ENCODE results near the gene UMPS.
"Not testable (repeated sequence)": the region's sequence is repeated elsewhere in the genome, so short reads cannot be mapped to it uniquely, and the experiment has no call there.

The UMPS gene

DNA sequence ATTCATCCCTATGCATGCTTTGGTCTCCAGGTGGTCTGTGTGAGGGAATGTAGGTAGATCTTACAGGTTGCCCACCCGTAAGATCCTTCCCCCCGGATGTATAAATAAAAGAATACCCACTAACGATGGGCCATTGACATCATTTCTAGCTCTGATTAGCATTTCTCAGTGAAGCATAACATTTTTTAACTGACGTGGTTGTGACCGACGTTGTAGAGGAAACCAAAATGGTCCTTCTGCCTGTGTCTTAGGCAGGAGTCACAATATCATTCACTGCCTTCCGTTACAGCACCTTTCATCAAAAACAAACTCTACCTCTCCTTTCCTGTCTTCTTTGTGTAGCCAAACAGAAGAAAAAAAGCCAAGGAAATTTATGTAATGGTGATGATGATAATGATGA lies 27.3 kb upstream of the UMPS start:
- TF ChIP-seq, protein P1, sequence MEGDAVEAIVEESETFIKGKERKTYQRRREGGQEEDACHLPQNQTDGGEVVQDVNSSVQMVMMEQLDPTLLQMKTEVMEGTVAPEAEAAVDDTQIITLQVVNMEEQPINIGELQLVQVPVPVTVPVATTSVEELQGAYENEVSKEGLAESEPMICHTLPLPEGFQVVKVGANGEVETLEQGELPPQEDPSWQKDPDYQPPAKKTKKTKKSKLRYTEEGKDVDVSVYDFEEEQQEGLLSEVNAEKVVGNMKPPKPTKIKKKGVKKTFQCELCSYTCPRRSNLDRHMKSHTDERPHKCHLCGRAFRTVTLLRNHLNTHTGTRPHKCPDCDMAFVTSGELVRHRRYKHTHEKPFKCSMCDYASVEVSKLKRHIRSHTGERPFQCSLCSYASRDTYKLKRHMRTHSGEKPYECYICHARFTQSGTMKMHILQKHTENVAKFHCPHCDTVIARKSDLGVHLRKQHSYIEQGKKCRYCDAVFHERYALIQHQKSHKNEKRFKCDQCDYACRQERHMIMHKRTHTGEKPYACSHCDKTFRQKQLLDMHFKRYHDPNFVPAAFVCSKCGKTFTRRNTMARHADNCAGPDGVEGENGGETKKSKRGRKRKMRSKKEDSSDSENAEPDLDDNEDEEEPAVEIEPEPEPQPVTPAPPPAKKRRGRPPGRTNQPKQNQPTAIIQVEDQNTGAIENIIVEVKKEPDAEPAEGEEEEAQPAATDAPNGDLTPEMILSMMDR (IDR thresholded peaks at IDR 0.05; ENCODE audit: low read depth, low read length, missing control alignments) = no peak
- DNase-seq (ENCODE audit: extremely low read depth, low read depth) = no peak
- no peak overlapping the region for H3K4me3 ChIP-seq (replicated peaks; ENCODE audit: low read depth, low read length)

DNA sequence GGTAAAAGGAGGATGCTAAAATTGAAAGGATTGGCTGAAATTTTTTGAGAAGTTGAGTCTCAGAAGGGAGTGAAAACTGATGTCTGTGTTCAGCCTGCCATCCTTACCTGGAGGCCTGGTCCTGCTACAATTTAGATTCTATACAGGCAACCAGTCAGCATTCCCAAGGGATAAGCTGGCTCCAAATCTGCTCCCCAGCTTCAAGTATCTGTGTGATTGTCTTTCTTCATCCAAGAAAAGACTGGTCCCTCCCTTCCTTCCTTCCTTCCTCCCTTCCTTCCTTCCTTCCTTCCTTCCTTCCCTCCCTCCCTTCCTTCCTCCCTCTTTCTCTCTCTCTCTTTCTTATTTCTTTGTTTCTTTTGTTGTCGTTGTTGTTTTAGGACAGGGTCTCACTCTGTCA lies 24.7 kb upstream of the UMPS start:
- H3K4me3 ChIP-seq (replicated peaks; ENCODE audit: low read depth, low read length) = no peak overlapping the region
- TF ChIP-seq, protein P1 (IDR thresholded peaks at IDR 0.05; ENCODE audit: low read depth, low read length, missing control alignments) = no peak
- no peak for DNase-seq (ENCODE audit: extremely low read depth, low read depth)

DNA sequence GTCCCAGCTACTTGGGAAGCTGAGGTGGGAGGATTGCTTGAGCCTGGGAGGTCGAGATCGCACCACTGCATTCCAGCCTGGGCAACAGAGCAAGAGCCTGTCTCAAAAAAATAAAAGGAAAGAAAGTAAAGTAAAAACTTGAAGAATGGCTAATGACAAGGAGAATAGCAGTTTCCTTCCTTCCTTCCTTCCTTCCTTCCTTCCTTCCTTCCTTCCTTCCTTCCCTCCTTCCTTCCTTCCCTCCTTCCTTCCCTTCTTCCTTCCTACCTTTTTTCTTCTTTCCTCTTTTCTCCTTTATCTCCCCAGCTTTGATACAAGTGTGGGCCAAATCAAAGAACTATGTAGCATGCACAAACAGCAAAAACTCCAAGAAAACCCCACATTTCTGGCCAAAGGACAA lies 23.0 kb upstream of the UMPS start:
- not testable (repeated sequence) for H3K4me3 ChIP-seq (replicated peaks; ENCODE audit: low read depth, low read length); DNase-seq (ENCODE audit: extremely low read depth, low read depth)

DNA sequence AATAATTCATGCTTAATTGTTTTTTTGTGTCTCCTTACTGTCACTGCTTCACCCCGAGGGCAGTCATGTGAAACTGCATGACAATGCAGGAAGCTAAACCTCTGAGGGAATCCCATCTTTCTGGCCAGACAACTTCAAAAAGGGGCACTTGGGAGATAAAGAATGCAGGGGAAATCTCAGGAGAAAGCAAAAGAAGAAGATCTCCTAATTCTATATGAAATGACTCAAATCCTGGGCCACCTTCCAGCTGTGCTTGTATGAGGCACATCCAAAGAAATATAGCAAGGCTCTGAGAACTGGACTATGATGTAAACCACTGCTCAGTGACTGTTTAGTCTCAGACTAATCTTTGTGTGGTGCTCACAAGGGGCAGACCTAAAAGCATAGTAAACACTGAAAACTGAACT lies 22.6 kb upstream of the UMPS start:
- no peak overlapping the region for H3K4me3 ChIP-seq (replicated peaks; ENCODE audit: low read depth, low read length)
- TF ChIP-seq, protein P1 (IDR thresholded peaks at IDR 0.05; ENCODE audit: low read depth, low read length, missing control alignments) = no peak
- no peak for DNase-seq (ENCODE audit: extremely low read depth, low read depth)

DNA sequence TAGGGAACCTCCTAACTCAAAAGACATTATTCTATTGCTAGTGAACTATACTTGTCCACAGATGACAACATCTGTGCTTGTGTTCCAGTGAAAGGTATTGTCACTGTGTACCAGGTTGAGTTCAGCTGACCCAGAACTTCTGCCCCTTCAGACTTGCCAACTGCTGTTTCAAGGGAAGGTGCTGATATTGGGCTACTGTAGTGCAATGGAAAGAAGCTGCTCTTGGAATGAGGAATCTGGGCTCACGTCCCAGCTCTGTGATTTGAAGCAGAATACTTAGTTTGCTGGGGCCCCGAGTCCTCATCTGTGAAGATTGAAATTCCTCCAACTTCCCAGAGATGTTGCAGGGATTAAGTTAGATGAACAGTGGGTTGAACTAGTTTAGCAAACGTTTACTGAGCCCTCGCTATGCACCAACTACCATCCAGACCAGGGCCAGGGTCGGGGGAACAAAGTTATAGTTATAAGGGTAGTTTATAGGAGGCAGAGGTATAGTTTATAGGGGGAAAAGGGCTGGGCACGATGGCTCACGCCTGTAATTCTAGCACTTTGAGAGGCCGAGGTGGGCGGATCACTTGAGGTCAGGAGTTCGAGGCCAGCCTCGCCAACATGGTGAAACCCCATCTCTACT lies 15.9 kb upstream of the UMPS start:
- TF ChIP-seq, protein P1 (IDR thresholded peaks at IDR 0.05; ENCODE audit: low read depth, low read length, missing control alignments) = no peak
- no peak overlapping the region for H3K4me3 ChIP-seq (replicated peaks; ENCODE audit: low read depth, low read length)
- no peak for DNase-seq (ENCODE audit: extremely low read depth, low read depth)

DNA sequence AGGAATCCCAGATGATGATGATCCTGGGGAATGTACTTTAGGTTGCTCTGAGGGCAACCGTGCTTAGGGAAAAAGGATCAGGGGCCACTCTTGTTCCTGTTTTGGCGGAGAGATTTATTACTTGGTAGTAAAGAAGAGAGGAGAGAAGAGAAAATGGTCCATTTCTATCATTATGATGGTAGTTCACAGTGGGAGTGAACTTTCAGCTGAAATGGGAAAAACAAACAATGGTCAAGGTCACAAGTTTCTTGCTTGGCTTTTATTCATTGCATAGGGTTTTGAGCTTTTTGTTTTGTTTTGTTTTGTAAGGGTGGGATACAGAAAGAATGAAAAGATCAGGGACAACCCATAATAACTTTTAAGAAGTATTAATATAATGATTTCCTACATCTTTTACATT lies 7.7 kb upstream of the UMPS start:
- H3K4me3 ChIP-seq (replicated peaks; ENCODE audit: low read depth, low read length) = no peak overlapping the region
- no peak for DNase-seq (ENCODE audit: extremely low read depth, low read depth)
- TF ChIP-seq, protein P1 (IDR thresholded peaks at IDR 0.05; ENCODE audit: low read depth, low read length, missing control alignments) = no peak

DNA sequence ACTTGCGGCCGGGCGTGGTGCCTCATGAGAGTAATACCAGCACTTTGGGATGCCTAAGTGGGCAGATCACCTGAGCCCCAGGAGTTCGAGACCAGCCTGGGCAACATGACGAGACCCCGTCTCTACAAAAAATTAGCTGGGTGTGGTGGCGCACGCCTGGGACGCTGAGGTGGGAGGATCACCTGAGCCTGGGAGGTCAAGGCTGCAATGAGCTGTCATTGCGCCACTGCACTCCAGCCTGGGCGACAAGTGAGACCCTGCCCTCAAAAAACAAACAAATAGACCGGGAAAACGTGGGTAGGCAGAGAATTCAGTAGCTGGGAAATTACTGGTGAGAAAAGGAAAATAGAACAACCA lies 667 bp downstream of the UMPS start:
- no peak for DNase-seq (ENCODE audit: extremely low read depth, low read depth)
- peak overlapping the region; percentile 100 for H3K4me3 ChIP-seq (replicated peaks; ENCODE audit: low read depth, low read length)
- TF ChIP-seq, protein P1 (IDR thresholded peaks at IDR 0.05; ENCODE audit: low read depth, low read length, missing control alignments) = no peak
